Neural progenitor cell (in vitro differentiated cells): ENCODE measurements around the gene PLCB1. TPM values are rescaled to one million over a fixed set of nuclear protein-coding genes. Genes with fewer than 3 reads are reported as not detected.

Experiments
- DNase-seq: peaks from one replicate; pipeline ENCODE4 v3.0.0-alpha.2; 2016; ENCODE audit warnings: low spot score
- H2AFZ ChIP-seq: fragments of 200-600 bp; sonication (generic); replicated peaks from 2 replicates; pipeline ENCODE4 v1.6.1; 2016; ENCODE audit warnings: antibody characterized with exemption
- H3F3A ChIP-seq: fragments of 200-600 bp; sonication (generic); 2 replicates; pipeline ENCODE4 v1.6.1; 2016; ENCODE audit warnings: antibody characterized with exemption, low read depth
- H3K27ac ChIP-seq: fragments of 200-600 bp; sonication (generic); 2 replicates; pipeline ENCODE4 v1.5.1; 2016; ENCODE audit warnings: mild to moderate bottlenecking
- H3K27me3 ChIP-seq: fragments of 200-600 bp; sonication (generic); 2 replicates; pipeline ENCODE4 v1.6.1; 2016; ENCODE audit warnings: mild to moderate bottlenecking, moderate library complexity
- H3K36me3 ChIP-seq: fragments of 200-600 bp; sonication (generic); 2 replicates; pipeline ENCODE4 v1.5.1; 2016
- H3K4me1 ChIP-seq: fragments of 200-600 bp; sonication (generic); 2 replicates; pipeline ENCODE4 v1.6.1; 2016; ENCODE audit warnings: mixed run types
- H3K4me2 ChIP-seq: fragments of 200-600 bp; sonication (generic); 2 replicates; pipeline ENCODE4 v1.6.1; 2016
- H3K4me3 ChIP-seq: fragments of 200-600 bp; sonication (generic); 2 replicates; pipeline ENCODE4 v1.5.1; 2016
- H3K79me2 ChIP-seq: fragments of 200-600 bp; sonication (generic); 2 replicates; pipeline ENCODE4 v1.6.1; 2016; ENCODE audit warnings: low read depth
- H3K9ac ChIP-seq: fragments of 200-600 bp; sonication (generic); 2 replicates; pipeline ENCODE4 v1.6.1; 2016
- H3K9me3 ChIP-seq: fragments of 200-600 bp; sonication (generic); 2 replicates; pipeline ENCODE4 v1.5.1; 2016; ENCODE audit warnings: low read depth
- H4K20me1 ChIP-seq: fragments of 200-600 bp; sonication (generic); 2 replicates; pipeline ENCODE4 v1.6.1; 2016; ENCODE audit warnings: low read depth
- H3K27ac Mint-ChIP-seq: 3 replicates; pipeline ENCODE4 v1.8.0; 2021; ENCODE audit warnings: mixed read lengths
- H3K27me3 Mint-ChIP-seq: 2 replicates; pipeline ENCODE4 v1.8.0; 2022; ENCODE audit warnings: low read depth, mild to moderate bottlenecking, inconsistent platforms, moderate library complexity, mixed read lengths; ENCODE audit not compliant: insufficient read depth
- H3K36me3 Mint-ChIP-seq: 3 replicates; pipeline ENCODE4 v1.8.0; 2021; ENCODE audit warnings: mixed read lengths
- H3K4me1 Mint-ChIP-seq: 3 replicates; pipeline ENCODE4 v1.8.0; 2021; ENCODE audit warnings: mixed read lengths
- H3K4me3 Mint-ChIP-seq: 3 replicates; pipeline ENCODE4 v1.8.0; 2021; ENCODE audit warnings: mild to moderate bottlenecking, moderate library complexity, mixed read lengths
- H3K9me3 Mint-ChIP-seq: 3 replicates; pipeline ENCODE4 v1.8.0; 2020; ENCODE audit warnings: mixed read lengths
- CTCF ChIP-seq: fragments of 200-600 bp; sonication (generic); IDR thresholded peaks from 2 replicates; pipeline ENCODE4 v1.5.1; 2017; ENCODE audit warnings: antibody characterized with exemption, mild to moderate bottlenecking
- EZH2 ChIP-seq: fragments of 200-600 bp; sonication (generic); IDR thresholded peaks from 2 replicates; pipeline ENCODE4 v1.6.1; 2017; ENCODE audit warnings: antibody characterized with exemption, mild to moderate bottlenecking, moderate library complexity
- EZH2phosphoT487 ChIP-seq: fragments of 200-600 bp; sonication (generic); IDR thresholded peaks from 2 replicates; pipeline ENCODE4 v1.6.1; 2017; ENCODE audit warnings: antibody characterized with exemption
- total RNA-seq: library from RNA; depleted of rRNA; stranded (reverse); fragments of >200 nt; gene quantifications from 2 replicates; pipeline ENCODE4 v1.2.3, GENCODE V29; 2015; ENCODE audit warnings: low replicate concordance

PLCB1 gene
- total RNA-seq, 1 donor from 2014 or later: 30.2 TPM

- DNase-seq: no peak
- no peaks in the 10 kb centered on the region for H3F3A ChIP-seq
- Mint-ChIP-seq H3K27me3 (peaks cover 6% of the 10 kb centered on the region), H3K4me1 (peaks cover 5% of the 10 kb centered on the region), H3K27ac (peak overlapping the region; percentile 92), H3K36me3 (peaks cover 11% of the 10 kb centered on the region), H3K9me3 (no peaks in the 10 kb centered on the region), H3K4me3 (no peak overlapping the region)
- H3K9me3 ChIP-seq: no peaks in the 10 kb centered on the region
- TF ChIP-seq CTCF (no peak), EZH2 (no peak), EZH2phosphoT487 (no peak)
- H3K4me3 ChIP-seq: no peak overlapping the region
- H3K27me3 ChIP-seq: no peaks in the 10 kb centered on the region
- H3K27ac ChIP-seq: no peak overlapping the region
- H3K4me1 ChIP-seq: peaks cover 14% of the 10 kb centered on the region
- no peaks in the 10 kb centered on the region for H4K20me1 ChIP-seq
- H3K36me3 ChIP-seq: no peaks in the 10 kb centered on the region
- no peak overlapping the region for H3K4me2 ChIP-seq
- H3K79me2 ChIP-seq: no peaks in the 10 kb centered on the region
- H3K9ac ChIP-seq: no peak overlapping the region
- H2AFZ ChIP-seq: no peak overlapping the region
Observed at GRCh38 chr20:8714206-8714605, 582.1 kb downstream of the PLCB1 start.

- Histone ChIP-seq H3K27ac (no peak overlapping the region), H3K4me2 (no peak overlapping the region), H2AFZ (no peak overlapping the region), H3K36me3 (no peaks in the 10 kb centered on the region), H3K4me3 (no peak overlapping the region), H3F3A (no peaks in the 10 kb centered on the region), H3K27me3 (no peaks in the 10 kb centered on the region), H3K9me3 (no peaks in the 10 kb centered on the region), H4K20me1 (no peaks in the 10 kb centered on the region), H3K9ac (no peak overlapping the region), H3K4me1 (peaks cover 9% of the 10 kb centered on the region), H3K79me2 (no peaks in the 10 kb centered on the region)
- Mint-ChIP-seq H3K4me1 (peaks cover 8% of the 10 kb centered on the region), H3K9me3 (no peaks in the 10 kb centered on the region), H3K27ac (no peak overlapping the region), H3K36me3 (peaks cover 4% of the 10 kb centered on the region), H3K4me3 (no peak overlapping the region), H3K27me3 (peaks cover 6% of the 10 kb centered on the region)
- no peak for DNase-seq
- no peak for TF ChIP-seq EZH2
- TF ChIP-seq EZH2phosphoT487: no peak
- TF ChIP-seq CTCF: no peak
Observed at GRCh38 chr20:8718279-8718678, 586.2 kb downstream of the PLCB1 start.

GRCh38 chr20:8720089-8720488 lies 588.0 kb downstream of the PLCB1 start:
- Histone ChIP-seq H3K9ac (no peak overlapping the region), H3K9me3 (no peaks in the 10 kb centered on the region), H3K4me2 (no peak overlapping the region), H4K20me1 (no peaks in the 10 kb centered on the region), H3K36me3 (no peaks in the 10 kb centered on the region), H3K4me1 (no peaks in the 10 kb centered on the region), H2AFZ (no peak overlapping the region), H3K79me2 (no peaks in the 10 kb centered on the region), H3K27ac (no peak overlapping the region), H3K4me3 (no peak overlapping the region), H3K27me3 (no peaks in the 10 kb centered on the region), H3F3A (no peaks in the 10 kb centered on the region)
- DNase-seq: no peak
- Mint-ChIP-seq H3K4me3 (no peak overlapping the region), H3K36me3 (peaks cover 4% of the 10 kb centered on the region), H3K27me3 (peaks cover 4% of the 10 kb centered on the region), H3K27ac (no peak overlapping the region), H3K4me1 (peaks cover 3% of the 10 kb centered on the region), H3K9me3 (no peaks in the 10 kb centered on the region)
- TF ChIP-seq EZH2phosphoT487 (no peak), CTCF (no peak)
